ENCODE data around the gene VWA8.

DNA sequence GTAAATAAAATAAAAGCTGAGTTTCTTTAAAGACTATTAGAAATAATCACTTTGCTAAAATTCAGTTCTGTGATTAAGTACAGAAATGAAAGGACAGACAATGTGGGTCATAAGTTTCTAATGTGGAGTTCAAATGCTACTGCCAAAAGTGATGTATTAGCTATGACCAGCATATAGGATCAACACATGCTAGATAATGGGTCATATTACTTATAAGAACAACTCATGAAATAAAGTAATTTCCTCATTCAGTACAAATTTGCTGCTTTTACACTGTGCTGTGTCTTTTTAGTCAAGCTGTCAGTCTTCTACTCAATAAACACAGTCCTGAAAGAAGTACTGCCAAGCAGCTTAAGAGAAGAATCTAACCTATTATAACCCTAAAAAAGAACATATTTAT lies 135.2 kb downstream of the VWA8 start:
- TF ChIP-seq POLR2A (IDR thresholded peaks at IDR 0.05) = no peak
- TF ChIP-seq, protein P1, sequence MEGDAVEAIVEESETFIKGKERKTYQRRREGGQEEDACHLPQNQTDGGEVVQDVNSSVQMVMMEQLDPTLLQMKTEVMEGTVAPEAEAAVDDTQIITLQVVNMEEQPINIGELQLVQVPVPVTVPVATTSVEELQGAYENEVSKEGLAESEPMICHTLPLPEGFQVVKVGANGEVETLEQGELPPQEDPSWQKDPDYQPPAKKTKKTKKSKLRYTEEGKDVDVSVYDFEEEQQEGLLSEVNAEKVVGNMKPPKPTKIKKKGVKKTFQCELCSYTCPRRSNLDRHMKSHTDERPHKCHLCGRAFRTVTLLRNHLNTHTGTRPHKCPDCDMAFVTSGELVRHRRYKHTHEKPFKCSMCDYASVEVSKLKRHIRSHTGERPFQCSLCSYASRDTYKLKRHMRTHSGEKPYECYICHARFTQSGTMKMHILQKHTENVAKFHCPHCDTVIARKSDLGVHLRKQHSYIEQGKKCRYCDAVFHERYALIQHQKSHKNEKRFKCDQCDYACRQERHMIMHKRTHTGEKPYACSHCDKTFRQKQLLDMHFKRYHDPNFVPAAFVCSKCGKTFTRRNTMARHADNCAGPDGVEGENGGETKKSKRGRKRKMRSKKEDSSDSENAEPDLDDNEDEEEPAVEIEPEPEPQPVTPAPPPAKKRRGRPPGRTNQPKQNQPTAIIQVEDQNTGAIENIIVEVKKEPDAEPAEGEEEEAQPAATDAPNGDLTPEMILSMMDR (IDR thresholded peaks at IDR 0.05) = no peak
